GM21723 (cell line): ENCODE results near the gene KRT15.

ENCODE experiments used
- ATAC-seq: cut with Tn5 transposase; IDR thresholded peaks from one replicate; pipeline ENCODE4 v1.9.1; 2021; ENCODE audit warnings: mild to moderate bottlenecking, moderate library complexity; ENCODE audit not compliant: unreplicated experiment

KRT15 gene

DNA sequence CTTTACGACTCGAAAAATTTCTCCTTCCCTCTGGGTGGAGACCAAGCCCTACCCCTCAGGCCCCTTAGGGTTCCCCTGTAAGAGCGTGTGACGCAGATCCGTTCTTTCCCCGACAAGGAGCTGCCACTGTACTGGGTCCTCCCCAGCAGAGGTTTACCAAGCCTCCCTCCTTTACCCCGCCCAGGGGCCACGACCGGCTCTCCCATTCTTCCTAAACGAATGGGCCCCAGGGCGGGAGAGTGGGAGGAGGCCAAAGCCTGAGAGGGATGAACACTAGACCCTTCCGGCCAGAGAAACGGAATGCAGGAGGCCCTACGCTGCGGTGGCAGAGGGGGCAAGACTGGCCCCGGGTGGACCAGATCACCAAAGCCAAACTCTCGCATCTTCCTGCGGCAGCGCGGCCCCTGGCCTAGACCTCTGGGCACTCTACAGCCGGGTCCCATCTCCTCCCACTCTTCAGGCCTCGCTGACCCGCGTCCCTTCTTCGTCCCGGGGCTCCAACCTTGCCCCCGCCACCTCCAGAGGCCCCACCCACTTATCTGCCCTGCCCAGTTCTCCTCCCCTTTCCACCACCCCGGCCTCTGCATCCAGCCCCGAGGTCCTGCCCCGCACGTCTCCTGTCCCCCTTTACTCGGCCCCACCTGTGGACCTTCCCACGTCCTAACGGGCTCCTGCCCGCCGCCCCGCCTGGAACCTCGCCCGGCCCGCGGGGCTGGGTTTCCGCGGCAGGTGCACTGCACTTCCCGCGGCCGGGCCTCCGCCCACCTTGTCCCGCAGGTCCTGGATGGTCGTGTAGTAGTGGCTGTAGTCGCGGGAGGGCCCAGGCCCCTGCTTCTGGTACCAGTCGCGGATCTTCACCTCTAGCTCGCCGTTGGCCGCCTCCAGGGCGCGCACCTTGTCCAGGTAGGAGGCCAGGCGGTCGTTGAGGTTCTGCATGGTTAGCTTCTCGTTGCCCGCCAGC is 8.7 kb upstream of the KRT15 start:
- ATAC-seq, result no peak

GRCh38 chr17:41524261-41524660 is 5.6 kb upstream of the KRT15 start:
- ATAC-seq, result no peak

DNA sequence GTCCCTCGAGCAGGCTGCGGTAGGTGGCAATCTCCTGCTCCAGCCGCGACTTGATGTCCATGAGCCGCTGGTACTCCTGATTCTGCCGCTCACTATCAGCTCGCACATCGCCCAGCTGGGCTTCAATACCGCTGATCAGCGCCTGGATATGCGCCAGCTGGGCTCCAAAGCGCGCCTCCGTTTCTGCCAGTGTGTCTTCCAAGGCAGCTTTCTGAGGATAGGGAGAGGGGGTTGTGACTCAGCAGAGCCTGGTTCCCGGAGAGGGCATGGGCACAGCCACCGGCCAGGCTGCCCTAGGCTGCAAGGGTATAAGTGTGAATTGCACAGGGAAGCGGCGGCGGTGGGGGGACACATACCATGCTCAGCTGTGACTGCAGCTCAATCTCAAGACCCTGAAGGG is 5.1 kb upstream of the KRT15 start:
- no peak for ATAC-seq

DNA sequence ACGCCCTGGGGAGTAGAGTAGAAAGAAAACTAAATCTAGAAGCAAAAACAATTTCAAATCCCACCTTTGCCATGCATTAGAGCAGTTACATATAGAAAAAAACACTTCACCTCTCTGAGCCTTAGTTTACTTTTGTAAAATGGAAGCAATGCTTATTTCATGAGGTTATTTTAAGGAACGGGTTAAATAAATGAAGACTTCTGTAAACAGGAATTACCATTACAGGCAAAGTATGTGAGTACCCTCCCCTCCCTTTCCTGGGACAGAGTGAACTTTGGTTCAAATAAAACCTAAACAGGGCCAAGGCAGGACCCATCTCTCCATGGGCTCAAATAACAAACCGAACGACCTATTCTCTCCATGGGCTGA is 4.5 kb upstream of the KRT15 start:
- ATAC-seq, result no peak

- ATAC-seq, result no peak
Measured at GRCh38 chr17:41522301-41523224, 3.9 kb upstream of the KRT15 start.

GRCh38 chr17:41521574-41522261 is 3.0 kb upstream of the KRT15 start:
- ATAC-seq, result no peak

GRCh38 chr17:41520821-41521521 is 2.3 kb upstream of the KRT15 start:
- no peak for ATAC-seq

- no peak for ATAC-seq
Measured at GRCh38 chr17:41519501-41520224, 973 bp upstream of the KRT15 start.

GRCh38 chr17:41518031-41518430 is 659 bp downstream of the KRT15 start:
- no peak for ATAC-seq

GRCh38 chr17:41516830-41517283 is 1.8 kb downstream of the KRT15 start:
- no peak for ATAC-seq

- no peak for ATAC-seq
Measured at GRCh38 chr17:41516147-41516829, 2.4 kb downstream of the KRT15 start.

- ATAC-seq, result no peak
Measured at GRCh38 chr17:41513168-41513547, 5.5 kb downstream of the KRT15 start.

GRCh38 chr17:41512546-41513167 is 6.0 kb downstream of the KRT15 start:
- no peak for ATAC-seq

DNA sequence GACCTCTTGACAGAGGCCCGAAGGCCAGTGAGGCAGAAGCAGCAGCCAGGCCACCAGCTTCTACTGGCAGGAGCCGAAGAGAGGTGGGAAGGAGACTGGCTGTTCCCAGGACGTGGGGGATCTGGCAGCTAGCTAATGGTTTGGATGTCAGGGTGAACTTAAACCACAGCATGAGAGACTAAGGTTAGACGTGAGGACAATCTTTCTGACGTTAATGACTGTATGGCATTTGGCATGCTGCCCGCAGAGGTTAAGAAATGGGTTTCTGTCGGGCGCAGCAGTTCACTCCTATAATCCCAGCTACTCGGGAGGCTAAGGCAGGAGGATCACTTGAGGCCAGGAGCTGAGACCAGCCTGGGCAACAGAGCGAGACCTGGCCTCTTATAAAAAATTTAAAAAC is 7.0 kb downstream of the KRT15 start:
- no peak for ATAC-seq

GRCh38 chr17:41511116-41511515 is 7.6 kb downstream of the KRT15 start:
- no peak for ATAC-seq

DNA sequence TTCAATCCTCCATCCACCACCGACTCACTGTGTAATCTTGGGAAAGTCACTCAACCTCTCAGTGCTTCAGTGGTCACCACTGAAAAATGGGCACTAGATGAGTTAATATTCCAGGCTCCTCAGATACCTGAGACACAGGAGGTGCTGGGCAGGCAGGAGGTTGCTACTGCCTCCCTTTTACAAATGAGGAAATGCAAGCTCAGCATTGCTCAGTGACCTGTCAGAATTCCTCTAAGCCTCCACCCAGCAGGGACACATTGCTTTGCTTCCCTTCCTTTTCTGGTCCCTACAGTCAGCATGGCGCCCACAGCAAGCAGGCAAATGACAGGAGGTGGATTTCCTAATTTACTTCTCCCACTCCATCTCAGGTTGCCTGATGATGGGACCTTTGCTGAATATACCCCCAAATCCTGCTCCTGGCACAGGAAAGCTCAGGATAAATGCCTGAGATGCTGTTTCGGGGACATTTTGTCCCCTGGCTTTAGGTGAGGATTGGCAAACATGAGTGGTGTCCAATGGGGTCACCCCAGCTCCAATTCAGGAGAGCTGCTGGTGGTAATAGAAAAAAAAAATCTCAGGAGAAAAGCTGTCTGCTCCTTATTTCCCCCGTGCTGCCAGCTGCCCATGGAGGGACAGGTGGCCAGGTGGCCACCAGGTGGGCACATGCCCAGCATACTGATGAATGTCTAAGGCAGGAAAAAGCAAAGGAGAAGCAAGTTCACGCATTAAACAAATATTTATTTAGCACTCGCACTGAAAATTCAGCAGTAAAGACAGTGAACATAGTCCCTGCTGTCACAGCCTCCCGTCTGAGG is 8.2 kb downstream of the KRT15 start:
- ATAC-seq, result no peak

DNA sequence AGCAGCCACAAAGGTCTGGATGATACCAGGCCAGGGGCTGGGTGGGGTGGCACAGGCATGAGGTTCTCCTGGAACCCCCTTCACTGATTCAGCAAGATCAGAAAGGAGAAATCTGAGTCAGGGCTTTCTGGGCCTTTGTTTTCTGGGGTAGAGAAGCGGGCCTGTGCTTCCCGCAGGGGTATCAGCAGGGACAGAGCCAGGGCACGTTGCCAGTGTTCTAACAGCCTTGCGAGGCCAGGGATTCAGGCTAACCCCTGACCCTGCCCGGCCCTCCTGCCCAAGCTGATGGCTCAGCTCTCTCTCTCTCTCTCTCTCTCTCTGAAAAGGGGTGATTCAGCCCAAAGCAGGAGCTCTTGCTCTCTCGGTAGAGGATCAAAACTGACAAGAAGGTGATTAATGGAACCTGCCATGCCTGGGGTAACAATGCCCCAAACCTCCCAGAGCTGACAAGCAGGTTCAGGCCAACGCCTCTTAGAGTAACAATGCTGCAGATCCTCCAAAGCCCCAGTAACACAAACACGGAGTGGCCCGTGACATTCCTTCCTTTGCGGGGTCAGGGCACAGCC is 11.3 kb downstream of the KRT15 start:
- no peak for ATAC-seq
